GM23338 (cell line): ENCODE results near the gene ANKRD65. TPM values are rescaled to one million over a fixed set of nuclear protein-coding genes. Genes with fewer than 3 reads are reported as not detected.
A peak's percentile ranks its signal among the peaks of the same experiment; 100 is the strongest.

Experiments
- ATAC-seq: fragments of 200-7000 bp; cut with Tn5 transposase; 3 replicates; pipeline ENCODE4 v1.9.1; 2020
- DNase-seq: peaks from one replicate; pipeline ENCODE4 v3.0.0-alpha.2; 2015; ENCODE audit warnings: low spot score
- H2AFZ ChIP-seq: fragments of 200-600 bp; sonication (generic); 2 replicates; pipeline ENCODE4 v1.8.0; 2016; ENCODE audit warnings: antibody characterized with exemption, mild to moderate bottlenecking, moderate library complexity
- H3F3A ChIP-seq: fragments of 200-600 bp; sonication (generic); replicated peaks from 2 replicates; pipeline ENCODE4 v1.8.0; 2017; ENCODE audit warnings: antibody characterized with exemption, mixed run types, low read depth
- H3K27ac ChIP-seq: fragments of 200-600 bp; sonication (generic); 2 replicates; pipeline ENCODE4 v1.6.1; 2016; ENCODE audit warnings: low read depth
- H3K27me3 ChIP-seq: fragments of 200-600 bp; sonication (generic); 2 replicates; pipeline ENCODE4 v1.8.0; 2016; ENCODE audit warnings: mild to moderate bottlenecking, mixed run types, moderate library complexity; ENCODE audit not compliant: insufficient read depth
- H3K36me3 ChIP-seq: fragments of 200-600 bp; sonication (generic); 2 replicates; pipeline ENCODE4 v1.8.0; 2016; ENCODE audit warnings: mild to moderate bottlenecking; ENCODE audit not compliant: insufficient read depth
- H3K4me1 ChIP-seq: fragments of 200-600 bp; sonication (generic); 2 replicates; pipeline ENCODE4 v1.8.0; 2016; ENCODE audit warnings: mild to moderate bottlenecking, moderate library complexity; ENCODE audit not compliant: insufficient read depth
- H3K4me2 ChIP-seq: fragments of 200-600 bp; sonication (generic); 2 replicates; pipeline ENCODE4 v1.7.1; 2017; ENCODE audit warnings: mixed run types
- H3K4me3 ChIP-seq: fragments of 200-600 bp; sonication (generic); 2 replicates; pipeline ENCODE4 v1.6.1; 2016; ENCODE audit warnings: mixed run types
- H3K79me2 ChIP-seq: fragments of 200-600 bp; sonication (generic); replicated peaks from 2 replicates; pipeline ENCODE4 v1.8.0; 2017; ENCODE audit warnings: mild to moderate bottlenecking; ENCODE audit not compliant: insufficient read depth
- H3K9me2 ChIP-seq: fragments of 200-600 bp; sonication (generic); 2 replicates; pipeline ENCODE4 v1.8.0; 2017; ENCODE audit not compliant: insufficient read depth
- H4K20me1 ChIP-seq: fragments of 200-600 bp; sonication (generic); replicated peaks from 2 replicates; pipeline ENCODE4 v1.8.0; 2017; ENCODE audit warnings: mild to moderate bottlenecking; ENCODE audit not compliant: insufficient read depth
- H3K27ac Mint-ChIP-seq: 2 replicates; pipeline ENCODE4 v1.8.0; 2020; ENCODE audit warnings: inconsistent platforms, mild to moderate bottlenecking, moderate library complexity, mixed read lengths
- H3K27me3 Mint-ChIP-seq: 3 replicates; pipeline ENCODE4 v1.8.0; 2022; ENCODE audit warnings: low read depth, mild to moderate bottlenecking, moderate library complexity, mixed read lengths, inconsistent platforms; ENCODE audit not compliant: insufficient read depth, poor library complexity
- H3K36me3 Mint-ChIP-seq: 3 replicates; pipeline ENCODE4 v1.8.0; 2021; ENCODE audit warnings: low read depth, mild to moderate bottlenecking, inconsistent platforms, moderate library complexity, mixed read lengths
- H3K4me1 Mint-ChIP-seq: 3 replicates; pipeline ENCODE4 v1.8.0; 2020; ENCODE audit warnings: mild to moderate bottlenecking, inconsistent platforms, mixed read lengths
- H3K4me3 Mint-ChIP-seq: 3 replicates; pipeline ENCODE4 v1.8.0; 2021; ENCODE audit warnings: moderate library complexity, mild to moderate bottlenecking, inconsistent platforms, mixed read lengths
- H3K9me3 Mint-ChIP-seq: 3 replicates; pipeline ENCODE4 v1.8.0; 2020; ENCODE audit warnings: moderate library complexity, mild to moderate bottlenecking, inconsistent platforms, mixed read lengths
- CREB1 ChIP-seq: fragments of 250-450 bp; sonication (Bioruptor Pico); IDR thresholded peaks from 2 replicates; pipeline ENCODE4 v1.5.0; 2020; ENCODE audit warnings: low read depth, mild to moderate bottlenecking, moderate library complexity
- CTCF ChIP-seq, 2 experiments: fragments of 200-600 bp in 1 of 2; sonication (generic) in 1 of 2; conservative IDR thresholded peaks; 2 replicates each; pipeline versions ENCODE4 v1.5.1 to v1.6.1; 2016 to 2017; ENCODE audit warnings: antibody characterized with exemption in 2 of 2, low read depth in 2 of 2, mild to moderate bottlenecking in 2 of 2, moderate library complexity in 1 of 2
- ETS1 ChIP-seq: IDR thresholded peaks from 2 replicates; pipeline ENCODE4 v1.6.1; 2016; ENCODE audit warnings: antibody characterized with exemption
- EZH2 ChIP-seq: fragments of 200-600 bp; sonication (generic); IDR thresholded peaks from one replicate; pipeline ENCODE4 v1.8.0; 2017; ENCODE audit warnings: antibody characterized with exemption, mild to moderate bottlenecking, low read depth; ENCODE audit not compliant: unreplicated experiment
- EZH2phosphoT487 ChIP-seq: fragments of 200-600 bp; sonication (generic); IDR thresholded peaks from one replicate; pipeline ENCODE4 v1.8.1; 2018; ENCODE audit warnings: antibody characterized with exemption; ENCODE audit not compliant: unreplicated experiment
- JUNB ChIP-seq: IDR thresholded peaks from one replicate; pipeline ENCODE4 v1.6.1; 2016; ENCODE audit warnings: antibody characterized with exemption; ENCODE audit not compliant: unreplicated experiment
- NANOG ChIP-seq: IDR thresholded peaks from 2 replicates; pipeline ENCODE4 v1.6.1; 2016; ENCODE audit warnings: antibody characterized with exemption, borderline replicate concordance
- POLR2AphosphoS5 ChIP-seq: IDR thresholded peaks from 2 replicates; pipeline ENCODE4 v1.6.1; 2016; ENCODE audit warnings: antibody characterized with exemption, low read depth
- REST ChIP-seq: IDR thresholded peaks from one replicate; pipeline ENCODE4 v1.6.1; 2018; ENCODE audit warnings: antibody characterized with exemption; ENCODE audit not compliant: unreplicated experiment
- STAT1 ChIP-seq: IDR thresholded peaks from one replicate; pipeline ENCODE4 v1.6.1; 2016; ENCODE audit warnings: antibody characterized with exemption; ENCODE audit not compliant: unreplicated experiment
- ZNF114 ChIP-seq: fragments of 250-450 bp; sonication (Bioruptor Pico); IDR thresholded peaks from 2 replicates; pipeline ENCODE4 v1.5.0; 2020; ENCODE audit warnings: mild to moderate bottlenecking, moderate library complexity
- ZNF331 ChIP-seq: fragments of 250-450 bp; sonication (Bioruptor Pico); IDR thresholded peaks from 2 replicates; pipeline ENCODE4 v1.5.0; 2020; ENCODE audit warnings: low read depth, mild to moderate bottlenecking, moderate library complexity
- ZNF462 ChIP-seq: fragments of 250-450 bp; sonication (Bioruptor Pico); IDR thresholded peaks from 2 replicates; pipeline ENCODE4 v1.5.0; 2020; ENCODE audit warnings: mild to moderate bottlenecking, moderate library complexity
- polyA plus RNA-seq: library from polyadenylated mRNA; unstranded; fragments of >200 nt; fragmentation: Nextera tagmentation; extraction: Ambion mirVana; gene quantifications from 2 replicates; pipeline ENCODE4 v1.2.1, GENCODE V29; 2016
- total RNA-seq: library from RNA; depleted of rRNA; stranded (reverse); fragments of >200 nt; shearing (Covaris generic); gene quantifications from 2 replicates; pipeline ENCODE4 v1.2.3, GENCODE V29; 2014

ANKRD65 gene
- total and polyA plus RNA-seq, 2 experiments from 2014 or later = 1.6 to 1.7 TPM

GRCh38 chr1:1432951-1433803 is 12.1 kb upstream of the ANKRD65 start:
- H3K27me3 ChIP-seq = no peaks in the 10 kb centered on the region
- ATAC-seq (peak; percentile 26), DNase-seq (peak; percentile 71)
- H3K4me3 Mint-ChIP-seq = peak overlapping the region; percentile 72
- peaks cover 10% of the 10 kb centered on the region for H3K9me3 Mint-ChIP-seq
- peaks cover 27% of the 10 kb centered on the region for H3K27me3 Mint-ChIP-seq
- 0 out of 2 replicates have a peak, but pooled peaks cover 2% of the 10 kb centered on the region for H3K79me2 ChIP-seq
- H2AFZ ChIP-seq = no peak overlapping the region
- H3K9me2 ChIP-seq = no peaks in the 10 kb centered on the region
- H3K36me3 ChIP-seq = no peaks in the 10 kb centered on the region
- peaks cover 4% of the 10 kb centered on the region; the same call in 2 of the 3 replicates for H3K36me3 Mint-ChIP-seq
- peak overlapping the region; percentile 62; the same call in 1 of the 2 replicates for H3K27ac Mint-ChIP-seq
- peak overlapping the region; percentile 81; the same call in 1 of the 2 replicates for H3K27ac ChIP-seq
- peaks cover 43% of the 10 kb centered on the region for H3K4me1 Mint-ChIP-seq
- TF ChIP-seq JUNB (no peak), ZNF462 (CRISPR knock-in tag) (no peak), ZNF114 (CRISPR knock-in tag) (no peak), ZNF331 (CRISPR knock-in tag) (no peak), NANOG (no peak), POLR2AphosphoS5 (no peak), ETS1 (no peak), REST (no peak), EZH2 (no peak), EZH2phosphoT487 (no peak), CTCF (conservative IDR thresholded peaks at IDR 0.05; ENCODE audit: low read depth in 2 of 2) (no peak), STAT1 (no peak), CREB1 (CRISPR knock-in tag) (no peak)
- H3K4me3 ChIP-seq = peak overlapping the region; percentile 68
- H4K20me1 ChIP-seq = no peaks in the 10 kb centered on the region
- H3K4me2 ChIP-seq = peak overlapping the region; percentile 88
- H3K4me1 ChIP-seq = peaks cover 39% of the 10 kb centered on the region
- peaks cover 31% of the 10 kb centered on the region for H3F3A ChIP-seq
